ENCODE results near the gene AP2S1. TPM values are rescaled to one million over a fixed set of nuclear protein-coding genes. Genes with fewer than 3 reads are reported as not detected.
"Not testable (repeated sequence)": the region's sequence is repeated elsewhere in the genome, so short reads cannot be mapped to it uniquely, and the experiment has no call there.

Gene AP2S1
- total and polyA plus RNA-seq, 2 experiments from 2014 or later = 140 to 299 TPM

DNA sequence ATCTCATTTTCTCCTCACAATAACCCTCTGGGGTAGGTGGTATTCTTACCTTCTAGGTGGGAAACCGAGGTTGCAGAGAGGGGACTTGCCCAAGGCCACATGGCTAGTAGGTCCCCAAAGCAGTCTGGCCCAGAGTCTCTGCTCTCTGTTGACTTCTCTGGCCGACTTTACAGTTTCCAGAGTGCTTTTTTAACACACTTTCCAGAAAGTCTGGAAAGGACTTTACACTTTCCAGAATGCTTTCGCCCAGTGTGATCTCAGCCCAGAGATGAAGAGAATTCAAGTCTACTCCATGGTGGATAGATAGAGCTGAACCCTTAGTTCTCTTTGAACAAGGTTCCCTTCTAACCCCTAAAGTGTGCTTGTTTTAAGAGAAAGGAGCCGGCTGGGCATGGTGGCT, 22.3 kb upstream of the AP2S1 start (continued):
- TF ChIP-seq, protein P1, sequence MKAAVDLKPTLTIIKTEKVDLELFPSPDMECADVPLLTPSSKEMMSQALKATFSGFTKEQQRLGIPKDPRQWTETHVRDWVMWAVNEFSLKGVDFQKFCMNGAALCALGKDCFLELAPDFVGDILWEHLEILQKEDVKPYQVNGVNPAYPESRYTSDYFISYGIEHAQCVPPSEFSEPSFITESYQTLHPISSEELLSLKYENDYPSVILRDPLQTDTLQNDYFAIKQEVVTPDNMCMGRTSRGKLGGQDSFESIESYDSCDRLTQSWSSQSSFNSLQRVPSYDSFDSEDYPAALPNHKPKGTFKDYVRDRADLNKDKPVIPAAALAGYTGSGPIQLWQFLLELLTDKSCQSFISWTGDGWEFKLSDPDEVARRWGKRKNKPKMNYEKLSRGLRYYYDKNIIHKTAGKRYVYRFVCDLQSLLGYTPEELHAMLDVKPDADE (IDR thresholded peaks at IDR 0.05) = no peak
- TF ChIP-seq STAT1 (IDR thresholded peaks at IDR 0.05; ENCODE audit: unreplicated experiment) = no peak
- no peak for TF ChIP-seq EZH2phosphoT487 (IDR thresholded peaks at IDR 0.05; ENCODE audit: unreplicated experiment)

DNA sequence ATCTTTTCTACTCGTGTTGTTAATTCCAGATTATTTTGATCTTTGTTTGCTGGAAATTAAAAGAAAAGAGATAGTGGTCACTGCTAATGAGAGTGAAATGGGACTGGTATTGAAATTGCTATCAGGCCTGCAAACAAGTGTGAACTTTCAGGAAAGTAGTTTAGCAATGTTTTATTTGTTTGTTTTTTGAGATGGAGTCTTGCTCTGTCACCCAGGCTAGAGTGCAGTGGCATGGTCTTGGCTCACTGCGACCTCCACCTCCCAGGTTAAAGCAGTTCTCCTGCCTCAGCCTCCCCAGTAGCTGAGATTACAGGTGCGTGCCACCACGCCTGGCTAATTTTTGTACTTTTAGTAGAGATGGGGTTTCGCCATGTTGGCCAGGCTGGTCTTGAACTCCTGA, 20.5 kb upstream of the AP2S1 start:
- DNase-seq (ENCODE audit: low spot score) = not testable (repeated sequence)

DNA sequence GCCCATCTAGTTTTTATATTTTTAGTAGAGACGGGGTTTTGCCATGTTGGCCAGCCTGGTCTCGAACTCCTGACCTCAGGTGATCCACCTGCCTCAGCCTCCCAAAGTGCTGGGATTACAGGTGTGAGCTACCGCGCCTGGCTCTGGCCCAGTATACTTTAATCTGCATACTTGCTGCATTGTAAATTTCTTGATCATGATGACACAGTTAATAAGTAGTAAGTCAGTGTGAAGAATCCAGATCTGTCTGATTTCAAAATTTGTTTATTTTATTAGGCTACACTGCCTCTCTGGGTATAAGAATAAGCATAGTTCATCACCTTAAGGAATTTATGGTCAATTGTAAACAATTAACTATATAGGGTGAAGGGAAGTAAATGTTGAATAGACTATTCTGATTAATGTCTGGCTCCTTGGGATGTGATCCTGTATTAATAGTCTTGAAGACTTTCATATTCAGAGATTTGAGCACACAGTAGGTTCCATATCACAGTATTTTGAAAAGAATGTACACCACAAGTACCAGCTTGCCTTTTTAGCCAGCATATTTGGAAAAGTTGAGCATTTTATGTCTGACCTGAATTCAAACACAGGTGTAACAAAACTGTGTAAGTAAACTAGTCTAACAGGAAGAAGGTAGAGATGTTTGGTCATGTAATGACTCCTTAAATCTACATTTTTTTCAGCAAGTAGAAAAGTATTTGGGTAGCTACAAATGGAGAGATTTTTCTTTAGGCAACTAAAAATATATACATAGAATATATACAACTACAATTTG, 17.6 kb upstream of the AP2S1 start:
- Mint-ChIP-seq H3K36me3 (ENCODE audit: low read depth) (peaks cover 9% of the 10 kb centered on the region; the same call in 1 of the 3 replicates), H3K4me3 (no peak overlapping the region), H3K27me3 (ENCODE audit: insufficient read depth, low read depth, poor library complexity) (peaks cover 7% of the 10 kb centered on the region), H3K27ac (no peak overlapping the region), H3K9me3 (no peaks in the 10 kb centered on the region), H3K4me1 (peaks cover 30% of the 10 kb centered on the region)
- Histone ChIP-seq H3K4me3 (no peak overlapping the region), H3K9me2 (ENCODE audit: insufficient read depth) (no peaks in the 10 kb centered on the region), H2AFZ (no peak overlapping the region), H4K20me1 (replicated peaks; ENCODE audit: insufficient read depth) (peaks cover 81% of the 10 kb centered on the region), H3K27ac (ENCODE audit: low read depth) (peak overlapping the region; percentile 65; the same call in 1 of the 2 replicates), H3F3A (replicated peaks; ENCODE audit: low read depth) (peaks cover 6% of the 10 kb centered on the region; the same call in 1 of the 2 replicates), H3K79me2 (replicated peaks; ENCODE audit: insufficient read depth) (peaks cover 100% of the 10 kb centered on the region), H3K27me3 (ENCODE audit: insufficient read depth) (no peaks in the 10 kb centered on the region), H3K4me1 (ENCODE audit: insufficient read depth) (peaks cover 55% of the 10 kb centered on the region), H3K4me2 (0 out of 2 replicates have a peak overlapping the region, but pooled peaks have one; percentile 23), H3K36me3 (ENCODE audit: insufficient read depth) (no peaks in the 10 kb centered on the region)
- DNase-seq (ENCODE audit: low spot score) = no peak
- ATAC-seq = no peak
- TF ChIP-seq, protein P2, sequence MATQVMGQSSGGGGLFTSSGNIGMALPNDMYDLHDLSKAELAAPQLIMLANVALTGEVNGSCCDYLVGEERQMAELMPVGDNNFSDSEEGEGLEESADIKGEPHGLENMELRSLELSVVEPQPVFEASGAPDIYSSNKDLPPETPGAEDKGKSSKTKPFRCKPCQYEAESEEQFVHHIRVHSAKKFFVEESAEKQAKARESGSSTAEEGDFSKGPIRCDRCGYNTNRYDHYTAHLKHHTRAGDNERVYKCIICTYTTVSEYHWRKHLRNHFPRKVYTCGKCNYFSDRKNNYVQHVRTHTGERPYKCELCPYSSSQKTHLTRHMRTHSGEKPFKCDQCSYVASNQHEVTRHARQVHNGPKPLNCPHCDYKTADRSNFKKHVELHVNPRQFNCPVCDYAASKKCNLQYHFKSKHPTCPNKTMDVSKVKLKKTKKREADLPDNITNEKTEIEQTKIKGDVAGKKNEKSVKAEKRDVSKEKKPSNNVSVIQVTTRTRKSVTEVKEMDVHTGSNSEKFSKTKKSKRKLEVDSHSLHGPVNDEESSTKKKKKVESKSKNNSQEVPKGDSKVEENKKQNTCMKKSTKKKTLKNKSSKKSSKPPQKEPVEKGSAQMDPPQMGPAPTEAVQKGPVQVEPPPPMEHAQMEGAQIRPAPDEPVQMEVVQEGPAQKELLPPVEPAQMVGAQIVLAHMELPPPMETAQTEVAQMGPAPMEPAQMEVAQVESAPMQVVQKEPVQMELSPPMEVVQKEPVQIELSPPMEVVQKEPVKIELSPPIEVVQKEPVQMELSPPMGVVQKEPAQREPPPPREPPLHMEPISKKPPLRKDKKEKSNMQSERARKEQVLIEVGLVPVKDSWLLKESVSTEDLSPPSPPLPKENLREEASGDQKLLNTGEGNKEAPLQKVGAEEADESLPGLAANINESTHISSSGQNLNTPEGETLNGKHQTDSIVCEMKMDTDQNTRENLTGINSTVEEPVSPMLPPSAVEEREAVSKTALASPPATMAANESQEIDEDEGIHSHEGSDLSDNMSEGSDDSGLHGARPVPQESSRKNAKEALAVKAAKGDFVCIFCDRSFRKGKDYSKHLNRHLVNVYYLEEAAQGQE (IDR thresholded peaks at IDR 0.05; ENCODE audit: unreplicated experiment) = no peak
- TF ChIP-seq JUNB (IDR thresholded peaks at IDR 0.05; ENCODE audit: unreplicated experiment) (no peak), NANOG (IDR thresholded peaks at IDR 0.05; ENCODE audit: borderline replicate concordance) (no peak), EZH2phosphoT487 (IDR thresholded peaks at IDR 0.05; ENCODE audit: unreplicated experiment) (no peak), ZNF331 (CRISPR knock-in tag; IDR thresholded peaks at IDR 0.05; ENCODE audit: low read depth) (no peak)
- TF ChIP-seq, protein P3, sequence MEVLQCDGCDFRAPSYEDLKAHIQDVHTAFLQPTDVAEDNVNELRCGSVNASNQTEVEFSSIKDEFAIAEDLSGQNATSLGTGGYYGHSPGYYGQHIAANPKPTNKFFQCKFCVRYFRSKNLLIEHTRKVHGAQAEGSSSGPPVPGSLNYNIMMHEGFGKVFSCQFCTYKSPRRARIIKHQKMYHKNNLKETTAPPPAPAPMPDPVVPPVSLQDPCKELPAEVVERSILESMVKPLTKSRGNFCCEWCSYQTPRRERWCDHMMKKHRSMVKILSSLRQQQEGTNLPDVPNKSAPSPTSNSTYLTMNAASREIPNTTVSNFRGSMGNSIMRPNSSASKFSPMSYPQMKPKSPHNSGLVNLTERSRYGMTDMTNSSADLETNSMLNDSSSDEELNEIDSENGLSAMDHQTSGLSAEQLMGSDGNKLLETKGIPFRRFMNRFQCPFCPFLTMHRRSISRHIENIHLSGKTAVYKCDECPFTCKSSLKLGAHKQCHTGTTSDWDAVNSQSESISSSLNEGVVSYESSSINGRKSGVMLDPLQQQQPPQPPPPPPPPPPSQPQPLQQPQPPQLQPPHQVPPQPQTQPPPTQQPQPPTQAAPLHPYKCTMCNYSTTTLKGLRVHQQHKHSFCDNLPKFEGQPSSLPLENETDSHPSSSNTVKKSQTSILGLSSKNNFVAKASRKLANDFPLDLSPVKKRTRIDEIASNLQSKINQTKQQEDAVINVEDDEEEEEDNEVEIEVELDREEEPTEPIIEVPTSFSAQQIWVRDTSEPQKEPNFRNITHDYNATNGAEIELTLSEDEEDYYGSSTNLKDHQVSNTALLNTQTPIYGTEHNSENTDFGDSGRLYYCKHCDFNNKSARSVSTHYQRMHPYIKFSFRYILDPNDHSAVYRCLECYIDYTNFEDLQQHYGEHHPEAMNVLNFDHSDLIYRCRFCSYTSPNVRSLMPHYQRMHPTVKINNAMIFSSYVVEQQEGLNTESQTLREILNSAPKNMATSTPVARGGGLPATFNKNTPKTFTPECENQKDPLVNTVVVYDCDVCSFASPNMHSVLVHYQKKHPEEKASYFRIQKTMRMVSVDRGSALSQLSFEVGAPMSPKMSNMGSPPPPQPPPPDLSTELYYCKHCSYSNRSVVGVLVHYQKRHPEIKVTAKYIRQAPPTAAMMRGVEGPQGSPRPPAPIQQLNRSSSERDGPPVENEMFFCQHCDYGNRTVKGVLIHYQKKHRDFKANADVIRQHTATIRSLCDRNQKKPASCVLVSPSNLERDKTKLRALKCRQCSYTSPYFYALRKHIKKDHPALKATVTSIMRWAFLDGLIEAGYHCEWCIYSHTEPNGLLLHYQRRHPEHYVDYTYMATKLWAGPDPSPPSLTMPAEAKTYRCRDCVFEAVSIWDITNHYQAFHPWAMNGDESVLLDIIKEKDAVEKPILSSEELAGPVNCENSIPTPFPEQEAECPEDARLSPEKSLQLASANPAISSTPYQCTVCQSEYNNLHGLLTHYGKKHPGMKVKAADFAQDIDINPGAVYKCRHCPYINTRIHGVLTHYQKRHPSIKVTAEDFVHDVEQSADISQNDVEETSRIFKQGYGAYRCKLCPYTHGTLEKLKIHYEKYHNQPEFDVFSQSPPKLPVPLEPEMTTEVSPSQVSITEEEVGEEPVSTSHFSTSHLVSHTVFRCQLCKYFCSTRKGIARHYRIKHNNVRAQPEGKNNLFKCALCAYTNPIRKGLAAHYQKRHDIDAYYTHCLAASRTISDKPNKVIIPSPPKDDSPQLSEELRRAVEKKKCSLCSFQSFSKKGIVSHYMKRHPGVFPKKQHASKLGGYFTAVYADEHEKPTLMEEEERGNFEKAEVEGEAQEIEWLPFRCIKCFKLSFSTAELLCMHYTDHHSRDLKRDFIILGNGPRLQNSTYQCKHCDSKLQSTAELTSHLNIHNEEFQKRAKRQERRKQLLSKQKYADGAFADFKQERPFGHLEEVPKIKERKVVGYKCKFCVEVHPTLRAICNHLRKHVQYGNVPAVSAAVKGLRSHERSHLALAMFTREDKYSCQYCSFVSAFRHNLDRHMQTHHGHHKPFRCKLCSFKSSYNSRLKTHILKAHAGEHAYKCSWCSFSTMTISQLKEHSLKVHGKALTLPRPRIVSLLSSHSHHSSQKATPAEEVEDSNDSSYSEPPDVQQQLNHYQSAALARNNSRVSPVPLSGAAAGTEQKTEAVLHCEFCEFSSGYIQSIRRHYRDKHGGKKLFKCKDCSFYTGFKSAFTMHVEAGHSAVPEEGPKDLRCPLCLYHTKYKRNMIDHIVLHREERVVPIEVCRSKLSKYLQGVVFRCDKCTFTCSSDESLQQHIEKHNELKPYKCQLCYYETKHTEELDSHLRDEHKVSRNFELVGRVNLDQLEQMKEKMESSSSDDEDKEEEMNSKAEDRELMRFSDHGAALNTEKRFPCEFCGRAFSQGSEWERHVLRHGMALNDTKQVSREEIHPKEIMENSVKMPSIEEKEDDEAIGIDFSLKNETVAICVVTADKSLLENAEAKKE (CRISPR knock-in tag; IDR thresholded peaks at IDR 0.05) = no peak

More for the DNA sequence above, 20.5 kb upstream of the AP2S1 start:
- H3K4me2 ChIP-seq; H3F3A ChIP-seq (replicated peaks; ENCODE audit: low read depth); H3K27me3 ChIP-seq (ENCODE audit: insufficient read depth); H2AFZ ChIP-seq; H3K9me2 ChIP-seq (ENCODE audit: insufficient read depth); H3K4me3 Mint-ChIP-seq; H3K27ac Mint-ChIP-seq; H3K27me3 Mint-ChIP-seq (ENCODE audit: insufficient read depth, low read depth, poor library complexity); H3K4me3 ChIP-seq; H3K36me3 Mint-ChIP-seq (ENCODE audit: low read depth); H3K36me3 ChIP-seq (ENCODE audit: insufficient read depth); H3K9me3 Mint-ChIP-seq; ATAC-seq: not testable (repeated sequence)
- peaks cover 70% of the 10 kb centered on the region for H4K20me1 ChIP-seq (replicated peaks; ENCODE audit: insufficient read depth)
- H3K4me1 Mint-ChIP-seq = peaks cover 36% of the 10 kb centered on the region
- peak overlapping the region; percentile 42; the same call in 1 of the 2 replicates for H3K27ac ChIP-seq (ENCODE audit: low read depth)
- peaks cover 96% of the 10 kb centered on the region for H3K79me2 ChIP-seq (replicated peaks; ENCODE audit: insufficient read depth)
- peaks cover 33% of the 10 kb centered on the region for H3K4me1 ChIP-seq (ENCODE audit: insufficient read depth)

All from GM23338 (cell line).